GM12878 (cell line): ENCODE data around the gene TMEM63B.

Experiments
- MAX ChIP-seq: IDR thresholded peaks from 2 replicates; pipeline ENCODE4 v1.6.1; 2012; ENCODE audit warnings: low read depth, low read length, improper control_type of control experiment
- NFXL1 ChIP-seq: fragments of 450-650 bp; IDR thresholded peaks from 2 replicates; pipeline ENCODE4 v1.6.1; 2017; ENCODE audit warnings: antibody characterized with exemption, mild to moderate bottlenecking, borderline replicate concordance
- POLR2A ChIP-seq: IDR thresholded peaks from 2 replicates; pipeline ENCODE4 v1.6.1; 2011; ENCODE audit warnings: low read depth, mild to moderate bottlenecking, low read length
- RELB ChIP-seq: fragments of 450-650 bp; IDR thresholded peaks from 2 replicates; pipeline ENCODE4 v1.6.1; 2017; ENCODE audit warnings: low read depth, mild to moderate bottlenecking, moderate library complexity
- SIN3A ChIP-seq: IDR thresholded peaks from 2 replicates; pipeline ENCODE4 v1.6.1; 2012; ENCODE audit warnings: low read depth, low read length, improper control_type of control experiment

DNA sequence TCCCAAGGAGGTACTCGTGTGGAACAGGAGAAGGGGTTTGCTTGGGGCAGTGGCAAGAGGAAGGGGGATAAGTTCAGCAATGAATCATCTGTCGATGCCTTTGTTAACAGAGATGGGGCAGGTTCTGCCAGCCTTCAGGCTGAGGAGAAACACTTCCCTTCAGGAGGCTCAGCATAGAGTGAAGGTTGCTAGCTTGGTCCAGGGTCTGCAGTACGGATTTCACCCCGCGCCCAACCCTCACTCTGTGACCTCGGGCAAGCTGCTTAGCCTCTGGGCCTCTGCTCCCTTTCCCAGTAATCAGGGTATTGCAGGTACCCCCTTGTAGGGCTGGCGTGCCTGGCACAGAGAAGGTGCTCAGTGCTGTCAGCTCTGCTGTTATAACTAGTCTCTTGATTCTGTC is 38.8 kb downstream of the TMEM63B start:
- TF ChIP-seq RELB (no peak), POLR2A (no peak), SIN3A (no peak), NFXL1 (no peak), MAX (no peak)
